Left ventricle myocardium inferior (tissue), 1 donor: ENCODE data around the gene ITPKB. TPM values are rescaled to one million over a fixed set of nuclear protein-coding genes. Genes with fewer than 3 reads are reported as not detected.

Experiments
- DNase-seq: peaks from one replicate; pipeline ENCODE4 v3.0.0-alpha.2; 2020
- H3K27ac ChIP-seq: fragments of 200-600 bp; replicated peaks from 2 replicates; pipeline ENCODE4 v1.8.0; 2021
- H3K27me3 ChIP-seq: fragments of 200-600 bp; 2 replicates; pipeline ENCODE4 v1.8.0; 2021; ENCODE audit warnings: low read depth
- H3K36me3 ChIP-seq: fragments of 200-600 bp; 2 replicates; pipeline ENCODE4 v1.8.0; 2021
- H3K4me1 ChIP-seq: fragments of 200-600 bp; 2 replicates; pipeline ENCODE4 v1.8.0; 2021
- H3K4me3 ChIP-seq: fragments of 200-600 bp; 2 replicates; pipeline ENCODE4 v1.8.0; 2021; ENCODE audit warnings: mild to moderate bottlenecking, moderate library complexity
- H3K9me3 ChIP-seq: fragments of 200-600 bp; replicated peaks from 2 replicates; pipeline ENCODE4 v1.8.0; 2021
- intact Hi-C: fragments of 100-400 bp; cut with micrococcal nuclease; formaldehyde crosslinking; loops from one replicate; pipeline ENCODE4 v1.11.0; 2022
- total RNA-seq: library from RNA; stranded (reverse); fragmentation: NEBNext Ultra II Directional; extraction: Animal tissue kit (Norgen Biotek cat#: 25700); gene quantifications from one replicate; pipeline ENCODE4 v1.2.1, GENCODE V29; 2021
- TF ChIP-seq, protein P1 (sequence below): fragments of 200-600 bp; IDR thresholded peaks from 2 replicates; pipeline ENCODE4 v1.8.0; 2021; ENCODE audit warnings: antibody characterized with exemption, mild to moderate bottlenecking, borderline replicate concordance
- donor health status: DM: no; HTN: yes; CAD: no; lungs with severe emphysema.

The ITPKB gene
- total RNA-seq, 1 donor from 2014 or later, result 15.7 TPM

DNA sequence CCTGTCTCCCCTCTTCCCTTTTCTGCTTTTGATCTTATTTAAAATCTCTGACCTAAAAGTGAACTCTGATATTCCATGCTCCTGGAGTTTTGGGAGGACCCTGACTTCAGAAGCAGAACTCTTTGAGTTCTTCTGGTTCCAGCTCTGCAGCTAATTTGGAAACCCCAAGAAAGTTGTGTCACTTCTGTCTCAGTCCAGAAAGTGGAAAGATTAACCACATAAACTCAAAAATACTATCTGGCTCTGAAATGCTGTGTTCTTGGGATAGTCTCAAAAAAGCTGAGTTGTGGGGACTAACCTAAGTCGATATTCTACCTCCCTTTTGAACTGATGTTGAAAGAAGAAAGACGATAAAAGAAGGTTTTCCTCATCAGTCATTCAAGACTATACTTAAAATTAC, 59.8 kb downstream of the ITPKB start:
- Histone ChIP-seq H3K4me1 (peaks cover 100% of the 10 kb centered on the region), H3K4me3 (peak overlapping the region; percentile 63), H3K9me3 (no peaks in the 10 kb centered on the region), H3K27me3 (no peaks in the 10 kb centered on the region), H3K36me3 (no peaks in the 10 kb centered on the region), H3K27ac (peak overlapping the region; percentile 91)
- TF ChIP-seq, protein P1, sequence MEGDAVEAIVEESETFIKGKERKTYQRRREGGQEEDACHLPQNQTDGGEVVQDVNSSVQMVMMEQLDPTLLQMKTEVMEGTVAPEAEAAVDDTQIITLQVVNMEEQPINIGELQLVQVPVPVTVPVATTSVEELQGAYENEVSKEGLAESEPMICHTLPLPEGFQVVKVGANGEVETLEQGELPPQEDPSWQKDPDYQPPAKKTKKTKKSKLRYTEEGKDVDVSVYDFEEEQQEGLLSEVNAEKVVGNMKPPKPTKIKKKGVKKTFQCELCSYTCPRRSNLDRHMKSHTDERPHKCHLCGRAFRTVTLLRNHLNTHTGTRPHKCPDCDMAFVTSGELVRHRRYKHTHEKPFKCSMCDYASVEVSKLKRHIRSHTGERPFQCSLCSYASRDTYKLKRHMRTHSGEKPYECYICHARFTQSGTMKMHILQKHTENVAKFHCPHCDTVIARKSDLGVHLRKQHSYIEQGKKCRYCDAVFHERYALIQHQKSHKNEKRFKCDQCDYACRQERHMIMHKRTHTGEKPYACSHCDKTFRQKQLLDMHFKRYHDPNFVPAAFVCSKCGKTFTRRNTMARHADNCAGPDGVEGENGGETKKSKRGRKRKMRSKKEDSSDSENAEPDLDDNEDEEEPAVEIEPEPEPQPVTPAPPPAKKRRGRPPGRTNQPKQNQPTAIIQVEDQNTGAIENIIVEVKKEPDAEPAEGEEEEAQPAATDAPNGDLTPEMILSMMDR, result no peak
- intact Hi-C loops, result no loop called here
- no peak for DNase-seq

DNA sequence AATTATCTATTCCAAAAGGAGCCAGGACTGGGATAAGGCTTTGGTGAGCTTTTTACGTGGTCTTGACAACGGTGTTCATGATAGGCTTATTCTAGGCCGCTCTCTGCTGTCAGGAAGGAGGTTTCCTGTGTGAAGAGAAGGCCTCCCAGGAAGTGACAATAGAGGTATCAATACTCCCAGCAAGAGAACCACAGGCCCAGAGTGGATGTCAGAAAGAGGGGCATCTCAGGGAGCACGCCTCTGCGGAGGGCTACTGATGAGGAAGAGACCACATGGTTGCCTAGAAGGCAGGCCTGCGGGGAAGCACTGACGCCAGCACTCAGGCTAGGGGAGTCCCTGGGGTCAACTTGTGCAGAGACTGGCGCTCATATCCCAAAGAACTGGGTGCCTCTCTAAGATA, 60.4 kb downstream of the ITPKB start:
- intact Hi-C loops, result no loop called here
- no peaks in the 10 kb centered on the region for H3K36me3 ChIP-seq
- no peaks in the 10 kb centered on the region for H3K27me3 ChIP-seq
- H3K9me3 ChIP-seq, result no peaks in the 10 kb centered on the region
- TF ChIP-seq, protein P1, result no peak
- H3K4me3 ChIP-seq, result no peak overlapping the region
- H3K27ac ChIP-seq, result peak overlapping the region; percentile 91
- peaks cover 100% of the 10 kb centered on the region for H3K4me1 ChIP-seq
- no peak for DNase-seq

DNA sequence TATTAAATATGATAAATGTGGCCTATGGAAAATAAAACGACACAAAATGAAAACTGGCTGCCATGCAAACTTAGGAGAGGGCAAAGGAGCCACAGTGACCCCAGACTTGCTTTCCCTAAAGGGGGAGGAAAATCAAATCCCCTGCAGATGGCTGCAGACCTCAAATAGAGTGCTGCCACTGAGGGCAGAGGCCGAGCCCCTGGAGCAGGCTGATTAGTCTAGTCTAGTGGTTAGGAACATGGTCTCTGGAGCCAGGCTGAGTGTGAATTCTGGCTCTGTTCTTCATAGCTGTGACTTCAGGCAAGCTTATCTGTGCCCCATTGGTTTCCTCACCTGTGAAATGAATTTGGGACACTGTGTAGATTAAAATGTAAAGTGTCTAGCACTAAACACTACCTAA, 60.8 kb downstream of the ITPKB start:
- TF ChIP-seq, protein P1, result no peak
- Histone ChIP-seq H3K4me1 (peaks cover 100% of the 10 kb centered on the region), H3K9me3 (no peaks in the 10 kb centered on the region), H3K27ac (peak overlapping the region; percentile 91), H3K36me3 (no peaks in the 10 kb centered on the region), H3K4me3 (no peak overlapping the region), H3K27me3 (no peaks in the 10 kb centered on the region)
- intact Hi-C loops, result no loop called here
- DNase-seq, result no peak

DNA sequence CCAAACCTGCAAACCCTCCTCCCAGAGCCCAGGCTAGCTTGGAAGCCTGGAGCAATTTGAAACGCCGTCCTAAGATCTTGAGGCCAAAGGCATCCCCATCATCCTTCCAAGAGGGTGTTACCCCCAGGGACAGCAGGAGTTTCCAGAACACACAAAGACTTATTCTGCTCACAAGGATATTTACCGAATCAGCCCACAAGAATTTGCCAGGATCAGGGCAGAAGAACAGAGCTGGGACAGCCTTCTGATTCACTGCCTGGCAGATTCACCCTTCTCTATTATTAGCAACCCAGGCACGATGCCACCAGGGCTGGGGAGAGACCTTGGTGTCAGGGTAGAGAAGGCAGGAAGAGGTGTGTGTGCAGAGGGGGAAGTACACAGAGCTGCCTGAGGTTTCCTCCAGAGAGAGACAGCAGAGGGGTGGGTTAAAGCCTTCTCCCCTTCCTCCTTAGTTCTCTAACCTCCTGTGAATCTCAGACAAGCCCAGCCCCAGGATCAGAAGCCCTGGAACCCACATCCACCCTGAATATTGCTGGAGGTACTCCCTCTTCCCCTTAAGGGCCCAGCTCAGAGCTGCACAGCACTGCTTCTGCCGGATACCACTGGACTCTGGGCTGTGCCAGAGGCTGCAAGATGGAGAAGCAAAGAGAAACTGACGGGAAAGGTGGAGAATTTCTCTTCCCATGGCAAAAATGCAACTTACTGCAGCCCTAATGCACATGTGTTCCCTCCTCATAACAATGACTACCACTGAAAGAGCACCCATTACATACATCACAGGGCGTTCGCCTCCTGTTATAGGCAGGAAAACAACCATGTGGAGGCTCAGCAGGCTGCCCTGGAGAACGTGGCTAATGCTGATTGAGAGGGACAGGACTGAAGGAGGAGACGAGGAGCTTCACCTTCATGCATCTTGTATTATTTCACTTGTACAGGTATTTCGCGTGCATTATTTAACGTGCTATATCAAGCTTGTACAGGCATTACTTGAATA, 61.8 kb downstream of the ITPKB start:
- TF ChIP-seq, protein P1, result no peak
- peak overlapping the region; percentile 91 for H3K27ac ChIP-seq
- H3K27me3 ChIP-seq, result no peaks in the 10 kb centered on the region
- H3K4me1 ChIP-seq, result peaks cover 100% of the 10 kb centered on the region
- intact Hi-C loops, result no loop called here
- no peaks in the 10 kb centered on the region for H3K9me3 ChIP-seq
- H3K36me3 ChIP-seq, result no peaks in the 10 kb centered on the region
- peak overlapping the region; percentile 37 for H3K4me3 ChIP-seq
- peak; percentile 83 for DNase-seq

DNA sequence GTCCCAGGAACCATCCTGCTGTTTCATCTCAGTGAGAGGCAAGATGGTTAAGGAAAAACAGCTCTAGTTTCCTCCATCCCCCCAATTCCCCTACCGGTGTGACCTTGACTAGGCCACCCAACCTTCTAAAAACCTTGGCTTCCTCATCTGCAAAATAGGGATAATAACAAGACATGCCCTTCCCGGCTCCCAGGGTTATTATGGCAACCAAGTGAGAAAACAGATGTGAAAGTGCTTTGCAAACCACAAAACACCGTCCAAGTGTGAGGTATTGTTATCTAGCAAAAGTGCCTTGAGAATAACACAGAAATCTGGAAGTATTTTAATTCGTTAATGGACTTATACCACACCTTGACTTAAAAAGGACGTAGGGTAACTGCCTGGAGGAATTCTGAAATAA, 62.7 kb downstream of the ITPKB start:
- H3K27ac ChIP-seq, result peak overlapping the region; percentile 91
- H3K9me3 ChIP-seq, result no peaks in the 10 kb centered on the region
- H3K4me1 ChIP-seq, result peaks cover 99% of the 10 kb centered on the region
- intact Hi-C loops, result no loop called here
- H3K36me3 ChIP-seq, result no peaks in the 10 kb centered on the region
- no peaks in the 10 kb centered on the region for H3K27me3 ChIP-seq
- TF ChIP-seq, protein P1, result no peak
- peak overlapping the region; percentile 37 for H3K4me3 ChIP-seq
- no peak for DNase-seq
